HG03108 (cell line): ENCODE data around the gene SLC31A1.
"Not testable (repeated sequence)": the region's sequence is repeated elsewhere in the genome, so short reads cannot be mapped to it uniquely, and the experiment has no call there.

Experiments used
- ATAC-seq: cut with Tn5 transposase; IDR thresholded peaks from one replicate; pipeline ENCODE4 v1.9.1; 2021; ENCODE audit warnings: moderate library complexity; ENCODE audit not compliant: unreplicated experiment

Gene SLC31A1

GRCh38 chr9:113219969-113220368, 1.4 kb upstream of the SLC31A1 start:
- ATAC-seq, result peak; percentile 52

DNA sequence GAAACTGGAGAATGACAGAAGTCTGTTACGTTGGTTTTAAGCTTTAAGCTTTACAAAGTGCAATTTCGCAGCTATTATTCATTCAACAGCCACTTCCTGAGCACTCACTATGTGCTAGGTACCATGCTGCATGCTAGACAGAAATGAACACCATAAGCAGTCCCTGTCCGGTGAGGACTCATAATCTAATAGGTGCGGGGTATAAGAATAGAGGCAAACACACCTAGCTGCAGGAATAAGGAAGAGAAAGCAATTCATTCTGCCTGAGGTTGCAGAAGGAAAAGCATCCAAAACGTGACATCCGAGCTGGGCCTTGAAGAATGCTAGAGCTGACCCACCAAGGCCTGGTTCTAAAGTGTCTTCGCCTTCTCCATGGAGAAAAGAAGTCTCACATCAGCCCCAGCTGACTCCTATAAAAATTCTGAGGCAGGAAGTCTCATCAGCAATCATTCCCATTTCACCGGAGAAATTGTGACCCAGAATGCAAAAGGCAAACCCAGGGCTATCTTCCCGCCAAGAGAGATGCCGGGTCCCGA, 809 bp upstream of the SLC31A1 start:
- ATAC-seq, result no peak

DNA sequence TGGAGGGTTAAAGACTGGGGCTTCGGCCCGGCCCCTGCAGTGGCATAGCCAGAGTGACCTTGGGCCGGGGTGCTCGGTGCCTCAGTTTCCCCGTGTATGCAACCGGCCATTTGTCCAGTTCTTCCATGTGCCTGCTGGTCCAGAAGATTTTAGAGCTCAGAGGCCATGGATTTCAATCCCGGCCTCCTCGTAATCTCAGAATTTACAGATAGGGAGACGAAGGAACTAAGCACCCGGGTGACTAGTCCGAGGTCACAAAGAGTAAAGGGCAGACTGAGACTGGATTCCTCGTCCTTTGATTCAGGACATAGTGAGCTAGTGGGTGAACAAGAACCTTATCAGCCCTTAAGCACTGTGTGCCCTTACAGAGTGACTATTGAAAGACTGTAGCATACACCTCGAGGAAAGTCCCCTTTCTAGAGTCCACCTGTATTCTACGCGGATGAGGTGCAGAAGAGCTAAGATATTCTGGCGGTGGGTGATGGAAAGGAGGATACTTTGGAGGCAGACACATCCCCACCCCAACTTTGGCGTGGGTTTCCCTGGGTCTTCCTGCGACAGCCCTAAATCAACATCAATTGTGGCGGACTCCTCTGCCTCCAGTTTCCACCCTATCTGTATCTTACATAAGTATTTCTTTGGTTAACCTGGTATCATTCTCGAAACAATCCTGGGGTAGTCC, 597 bp downstream of the SLC31A1 start:
- no peak for ATAC-seq

DNA sequence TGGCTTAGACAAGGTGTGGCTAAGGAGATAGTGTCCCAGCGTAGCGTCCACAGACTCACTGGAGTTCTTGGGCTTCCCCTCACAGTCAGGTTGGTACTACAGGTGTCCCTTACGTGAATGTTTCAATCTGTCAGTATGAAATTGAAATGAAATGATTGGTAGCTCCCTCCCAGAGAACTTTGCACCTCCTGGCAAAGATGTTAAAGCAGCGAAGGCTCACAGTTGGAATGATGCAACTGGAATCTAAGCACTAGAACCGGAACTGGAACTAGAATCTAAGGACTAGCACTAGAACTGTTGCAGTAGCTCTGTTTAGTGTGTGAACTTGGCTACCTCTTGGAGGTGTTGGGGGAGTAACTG, 1.1 kb downstream of the SLC31A1 start:
- ATAC-seq, result no peak

GRCh38 chr9:113223963-113224362, 2.6 kb downstream of the SLC31A1 start:
- no peak for ATAC-seq

- ATAC-seq, result no peak
Measured at GRCh38 chr9:113227436-113227835, 6.1 kb downstream of the SLC31A1 start.

DNA sequence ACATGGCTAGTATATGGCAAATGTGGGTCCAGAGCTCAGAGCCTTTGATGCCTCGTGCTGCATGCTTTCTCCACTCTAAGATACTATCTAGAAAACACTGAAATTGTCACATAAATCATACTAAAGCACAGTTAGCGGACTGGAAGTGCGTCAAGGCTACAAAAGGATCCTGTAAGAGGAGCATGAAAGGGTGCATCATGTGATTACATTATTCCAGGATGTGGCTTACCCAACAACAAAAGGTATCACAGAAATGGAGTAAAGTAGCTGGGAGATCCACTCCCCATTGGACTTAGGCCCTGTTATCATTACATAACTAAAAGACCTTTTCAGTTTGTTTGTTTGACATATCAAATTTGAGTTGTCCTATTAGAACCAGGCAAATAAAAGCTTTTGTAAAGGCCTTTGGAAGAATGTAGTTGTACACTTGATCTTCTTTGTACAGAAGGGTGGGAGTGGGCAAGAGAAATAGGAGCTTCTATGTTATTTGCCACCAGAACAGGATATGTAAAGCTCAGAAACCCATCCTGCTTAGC, 6.9 kb downstream of the SLC31A1 start:
- ATAC-seq, result no peak

DNA sequence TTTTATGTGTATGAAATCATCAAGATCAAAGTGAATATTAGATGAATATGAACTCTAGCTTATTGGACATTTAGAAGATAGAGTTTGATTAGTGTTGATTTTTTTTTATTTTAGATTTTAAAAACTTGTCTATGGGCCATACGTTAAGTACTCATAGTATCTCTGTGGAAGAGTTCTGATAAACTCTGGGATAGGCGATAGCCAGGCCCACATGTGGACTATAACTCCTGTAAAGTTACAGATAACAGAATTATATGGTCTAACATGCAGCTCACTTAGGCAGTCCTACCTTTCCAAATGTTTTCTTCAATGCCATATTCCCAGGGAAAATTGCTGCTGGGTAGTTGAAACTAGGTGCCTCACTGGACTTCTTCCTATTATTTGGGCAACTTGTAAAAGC, 10.4 kb downstream of the SLC31A1 start:
- no peak for ATAC-seq

- not testable (repeated sequence) for ATAC-seq
Measured at GRCh38 chr9:113235701-113236255, 14.4 kb downstream of the SLC31A1 start.

GRCh38 chr9:113237026-113237425, 15.7 kb downstream of the SLC31A1 start:
- no peak for ATAC-seq

DNA sequence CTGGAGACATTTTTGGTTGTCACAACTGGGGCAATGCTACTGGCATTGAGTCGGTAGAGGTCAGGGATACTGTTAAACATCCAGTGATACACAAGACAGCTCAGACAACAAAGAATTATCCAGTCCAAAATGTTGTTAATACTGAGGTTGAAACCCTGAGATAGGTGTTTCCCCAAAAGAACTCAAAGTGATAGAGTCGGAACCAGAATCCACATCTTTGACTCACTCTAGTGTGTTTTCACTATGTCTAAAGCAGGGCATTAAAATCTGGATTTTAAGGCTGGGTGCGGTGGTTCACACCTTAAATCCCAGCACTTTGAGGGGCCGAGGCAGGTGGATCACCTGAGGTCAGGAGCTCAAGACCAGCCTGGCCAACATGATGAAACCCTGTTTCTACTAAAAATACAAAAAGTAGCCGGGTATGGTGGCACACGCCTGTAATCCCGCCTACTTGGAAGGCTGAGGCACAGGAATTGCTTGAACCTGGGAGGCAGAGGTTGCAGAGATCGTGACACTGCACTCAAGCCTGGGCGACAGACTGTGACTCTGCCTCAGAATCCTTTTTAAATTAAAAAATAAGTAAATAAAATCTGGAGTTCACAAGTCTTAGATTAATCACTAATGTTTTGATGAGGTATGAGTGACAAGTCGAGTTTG, 17.0 kb downstream of the SLC31A1 start:
- ATAC-seq, result no peak

GRCh38 chr9:113238859-113239232, 17.5 kb downstream of the SLC31A1 start:
- ATAC-seq, result no peak

DNA sequence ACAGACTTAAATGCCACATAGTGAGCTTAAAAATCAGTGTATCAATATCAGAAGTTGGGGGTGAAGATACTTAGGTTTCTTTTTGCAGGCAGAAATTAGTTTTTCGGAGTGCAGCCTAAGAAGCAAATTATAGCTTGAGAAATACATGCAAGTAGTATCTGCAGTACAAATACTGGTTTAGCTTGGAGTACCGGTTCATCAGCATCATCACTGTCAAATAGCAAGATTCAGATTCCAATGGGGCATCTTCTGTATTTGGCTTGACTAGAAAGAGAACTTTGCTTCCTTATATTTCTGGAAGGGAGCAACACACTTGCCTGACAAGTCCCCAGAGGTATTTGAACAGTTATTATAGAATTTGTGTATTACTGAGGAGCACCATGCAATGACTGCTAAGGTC, 19.8 kb downstream of the SLC31A1 start:
- no peak for ATAC-seq

DNA sequence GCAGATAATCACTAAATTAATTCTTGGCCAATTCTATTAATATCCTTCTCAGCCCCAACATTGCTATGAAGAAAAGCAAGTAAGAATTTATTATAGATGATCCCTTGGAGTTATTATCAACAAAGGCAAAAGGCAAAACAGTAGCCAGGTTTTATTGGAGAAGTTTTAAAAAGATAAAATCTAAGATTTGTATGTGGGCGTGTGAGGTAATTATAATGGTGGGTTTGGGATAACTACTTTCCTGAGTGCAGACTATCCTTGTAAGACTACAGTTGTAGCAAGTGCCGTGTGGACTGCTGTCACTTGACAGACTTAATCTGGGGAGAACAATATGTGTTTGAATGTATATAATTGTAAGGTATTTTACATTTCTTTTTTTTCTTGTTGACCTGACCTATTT, 23.2 kb downstream of the SLC31A1 start:
- ATAC-seq, result no peak

DNA sequence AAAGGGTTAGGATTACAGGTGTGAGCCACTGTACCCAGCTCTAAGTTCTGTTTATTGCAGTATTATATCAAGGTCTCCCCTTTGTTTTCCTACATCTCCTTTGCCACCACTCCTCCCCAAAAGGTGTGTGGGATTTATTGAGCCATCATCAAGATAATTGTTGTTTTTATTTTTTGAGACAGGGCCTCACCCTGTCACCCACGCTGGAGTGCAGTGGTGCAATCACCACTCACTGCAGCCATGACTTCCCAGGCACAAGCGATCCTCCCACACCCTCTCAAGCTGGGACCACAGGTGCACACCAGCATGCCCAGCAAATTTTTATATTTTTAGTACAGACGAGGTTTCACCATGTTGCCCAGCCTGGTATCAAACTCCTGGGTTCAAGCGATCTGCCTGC, 24.6 kb downstream of the SLC31A1 start:
- no peak for ATAC-seq

- no peak for ATAC-seq
Measured at GRCh38 chr9:113246928-113247327, 25.6 kb downstream of the SLC31A1 start.

GRCh38 chr9:113247640-113248039, 26.3 kb downstream of the SLC31A1 start:
- ATAC-seq, result no peak

DNA sequence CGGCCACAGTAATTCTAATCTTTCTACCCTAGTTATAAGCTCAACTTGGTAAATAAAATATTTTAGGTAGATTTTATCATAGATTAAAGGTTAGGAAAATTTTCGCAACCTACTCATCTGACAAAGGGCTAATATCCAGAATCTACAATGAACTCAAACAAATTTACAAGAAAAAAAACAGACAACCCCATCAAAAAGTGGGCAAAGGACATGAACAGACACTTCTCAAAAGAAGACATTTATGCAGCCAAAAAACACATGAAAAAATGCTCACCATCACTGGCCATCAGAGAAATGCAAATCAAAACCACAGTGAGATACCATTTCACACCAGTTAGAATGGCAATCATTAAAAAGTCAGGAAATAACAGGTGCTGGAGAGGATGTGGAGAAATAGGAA, 28.3 kb downstream of the SLC31A1 start:
- not testable (repeated sequence) for ATAC-seq

GRCh38 chr9:113250807-113251206, 29.5 kb downstream of the SLC31A1 start:
- ATAC-seq, result no peak

DNA sequence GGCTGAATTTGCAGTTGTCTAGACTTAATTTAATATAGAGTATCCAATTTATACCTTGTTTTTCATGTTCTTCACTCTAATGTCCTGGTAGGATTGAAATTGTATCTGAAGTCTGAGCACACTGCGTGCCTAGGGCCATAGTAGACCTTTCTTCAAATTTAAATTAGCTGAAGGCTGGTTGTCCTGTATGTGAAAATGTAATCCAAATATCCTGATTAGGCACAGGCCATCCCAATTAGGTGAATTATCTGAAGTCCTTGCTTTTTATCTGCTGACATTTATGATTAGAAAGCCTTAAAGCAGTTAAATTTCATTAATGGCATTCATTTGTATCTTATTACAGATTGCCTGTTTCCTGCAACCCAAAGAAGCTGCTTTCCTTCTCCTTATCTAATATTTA, 33.6 kb downstream of the SLC31A1 start:
- no peak for ATAC-seq

GRCh38 chr9:113255438-113255837, 34.1 kb downstream of the SLC31A1 start:
- ATAC-seq, result no peak

GRCh38 chr9:113257863-113258262, 36.5 kb downstream of the SLC31A1 start:
- ATAC-seq, result no peak
